Activated CD4-positive, alpha-beta T cell treated with anti-CD3 and anti-CD28 coated beads, Interleukin-10, Interleukin-2, amounts not matched to agents 100 ng/mL and 50 ng/mL, durations not matched to agents 16 hours and 8 hours (primary cell): ENCODE measurements around the gene CLEC2B.

Source experiments
- DNase-seq: peaks from one replicate; pipeline ENCODE4 v3.0.0-alpha.2; 2020

CLEC2B gene

DNA sequence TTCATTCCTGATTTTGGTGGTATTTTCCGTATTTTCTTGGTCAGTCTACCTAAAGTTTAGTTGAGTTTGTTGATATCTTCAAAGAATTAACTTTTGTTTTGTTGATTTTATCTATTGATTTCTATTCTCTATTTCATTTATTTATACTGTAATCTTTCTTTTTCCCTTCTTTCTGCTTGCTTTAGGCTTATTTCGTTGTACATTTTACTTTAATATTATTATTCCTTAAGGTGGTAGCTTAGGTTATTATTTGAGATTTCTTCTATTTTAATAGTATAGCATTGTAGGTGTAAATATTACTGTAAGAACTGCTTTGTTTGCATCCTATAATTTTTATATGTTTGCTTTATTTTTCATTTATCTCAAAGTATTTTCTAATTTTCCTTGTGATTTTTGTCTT lies 63.3 kb downstream of the CLEC2B start:
- DNase-seq = no peak
